NOMO-1 (cell line): ENCODE measurements around the gene MB.

Experiments used
- DNase-seq, 2 experiments: peaks; one replicate each; lab custom pipeline; 2025; ENCODE audit not compliant: unreplicated experiment in 2 of 2; lab: John Stamatoyannopoulos, UW

MB gene

GRCh38 chr22:35578836-35579575, 38.1 kb downstream of the MB start:
- no peak for DNase-seq

GRCh38 chr22:35577799-35578659, 39.1 kb downstream of the MB start:
- DNase-seq = no peak

- no peak for DNase-seq
These were observed 40.5 kb downstream of the MB start for GRCh38 chr22:35576671-35577070.

GRCh38 chr22:35575116-35575748, 41.9 kb downstream of the MB start:
- DNase-seq = no peak

GRCh38 chr22:35572556-35572955, 44.6 kb downstream of the MB start:
- DNase-seq = no peak

- no peak for DNase-seq
These were observed 46.4 kb downstream of the MB start for GRCh38 chr22:35570686-35571194.

- DNase-seq = no peak
These were observed 47.2 kb downstream of the MB start for GRCh38 chr22:35569916-35570315.

- no peak for DNase-seq
These were observed 48.1 kb downstream of the MB start for GRCh38 chr22:35568751-35569739.

- DNase-seq = no peak
These were observed 49.6 kb downstream of the MB start for GRCh38 chr22:35567351-35568141.

- DNase-seq = no peak
These were observed 51.9 kb downstream of the MB start for GRCh38 chr22:35564975-35565867.

- no peak for DNase-seq
These were observed 53.9 kb downstream of the MB start for GRCh38 chr22:35563211-35563610.

- DNase-seq = no peak
These were observed 55.2 kb downstream of the MB start for GRCh38 chr22:35561796-35562526.

- DNase-seq = no peak
These were observed 56.3 kb downstream of the MB start for GRCh38 chr22:35560824-35561223.

- no peak for DNase-seq
These were observed 56.8 kb downstream of the MB start for GRCh38 chr22:35560366-35560765.

- no peak for DNase-seq
These were observed 57.6 kb downstream of the MB start for GRCh38 chr22:35559354-35560005.

GRCh38 chr22:35558719-35559118, 58.4 kb downstream of the MB start:
- no peak for DNase-seq

GRCh38 chr22:35558031-35558430, 59.1 kb downstream of the MB start:
- no peak for DNase-seq
